Sciatic nerve (tissue), 2 donors: ENCODE results near the gene SPTLC2. TPM values are rescaled to one million over a fixed set of nuclear protein-coding genes. Genes with fewer than 3 reads are reported as not detected.
"Not testable (repeated sequence)": the region's sequence is repeated elsewhere in the genome, so short reads cannot be mapped to it uniquely, and the experiment has no call there.

ENCODE experiments used
- ATAC-seq: fragments of 200-7000 bp; cut with Tn5 transposase; one replicate; pipeline ENCODE4 v1.9.1; 2020; ENCODE audit warnings: mild to moderate bottlenecking, moderate library complexity
- DNase-seq: peaks from one replicate; pipeline ENCODE4 v3.0.0-alpha.2; 2020; ENCODE audit warnings: low spot score
- intact Hi-C: fragments of 100-400 bp; cut with DNase I; formaldehyde crosslinking; loops from one replicate; pipeline ENCODE4 v1.14.2; 2022
- total RNA-seq: library from RNA; stranded (reverse); fragmentation: NEBNext Ultra II Directional; extraction: Animal tissue kit (Norgen Biotek cat#: 25700); gene quantifications from one replicate; pipeline ENCODE4 v1.2.1, GENCODE V29; 2021
- donor health status: DM: no; HTN: no; CAD: no.
- donor health status: DM: no; HTN: no; CAD: no.

Gene SPTLC2
- total RNA-seq, result 65.1 TPM

DNA sequence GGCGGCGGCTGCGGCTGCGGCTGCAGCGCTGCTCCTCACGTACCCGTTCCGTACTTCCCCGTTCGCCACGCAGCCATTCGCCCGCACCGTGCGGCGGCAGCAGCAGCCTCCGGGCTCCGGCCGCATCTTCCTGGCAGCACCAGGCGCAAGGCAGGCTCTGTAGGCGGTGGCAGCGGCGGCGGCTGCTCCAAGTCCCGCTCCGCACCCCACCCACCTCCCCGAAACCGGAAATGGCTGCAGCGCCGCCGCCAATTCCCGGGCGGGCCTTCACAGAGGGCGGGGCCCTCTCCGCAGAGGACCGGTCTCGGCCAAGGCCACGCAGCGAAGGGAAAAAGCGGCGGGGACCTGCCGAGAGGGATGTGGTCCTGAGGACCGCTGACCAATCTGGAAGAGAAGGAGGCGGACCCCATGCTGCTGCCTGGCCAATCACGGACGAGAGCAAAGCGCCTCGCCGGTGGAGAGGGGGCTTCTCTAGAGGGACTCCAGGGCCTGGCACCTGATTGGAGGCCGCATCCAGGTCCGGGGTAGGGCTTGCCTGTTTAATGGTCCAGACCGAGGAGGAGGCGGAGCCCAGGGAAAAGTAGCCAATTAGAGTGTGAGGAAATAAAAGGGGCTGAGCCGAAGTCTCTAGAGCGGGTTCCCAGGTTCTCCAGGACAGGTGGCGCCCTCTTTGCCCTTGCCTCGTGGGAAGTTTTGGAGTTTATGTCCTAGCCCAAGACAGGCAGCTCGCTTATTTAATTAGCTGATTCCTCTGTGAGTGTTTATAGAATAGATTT is at the start of gene SPTLC2:
SPTLC2 (minus strand) TSS at position 184 of the 776 bp plus-strand sequence; CDS start at position 126, 58 bp downstream.
- peak; percentile 98 for DNase-seq
- intact Hi-C loops, result no loop called here
- ATAC-seq, result peak; percentile 99

GRCh38 chr14:77663293-77663692 is 46.9 kb upstream of the SPTLC2 start:
- no peak for DNase-seq
- intact Hi-C loops, result no loop called here
- peak; percentile 41 for ATAC-seq

DNA sequence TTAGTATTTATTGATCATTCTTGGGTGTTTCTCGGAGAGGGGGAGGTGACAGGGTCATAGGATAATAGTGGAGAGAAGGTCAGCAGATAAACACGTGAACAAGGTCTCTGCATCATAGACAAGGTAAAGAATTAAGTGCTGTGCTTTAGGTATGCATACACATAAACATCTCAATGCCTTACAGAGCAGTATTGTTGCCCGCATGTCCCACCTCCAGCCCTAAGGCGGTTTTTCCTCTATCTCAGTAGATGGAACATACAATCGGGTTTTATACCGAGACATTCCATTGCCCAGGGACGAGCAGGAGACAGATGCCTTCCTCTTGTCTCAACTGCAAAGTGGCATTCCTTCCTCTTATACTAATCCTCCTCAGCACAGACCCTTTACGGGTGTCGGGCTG is 45.1 kb upstream of the SPTLC2 start:
- ATAC-seq, DNase-seq, intact Hi-C loops: not testable (repeated sequence)

GRCh38 chr14:77660754-77661153 is 44.3 kb upstream of the SPTLC2 start:
- DNase-seq (no peak), ATAC-seq (no peak)
- intact Hi-C loops, result no loop called here

GRCh38 chr14:77659831-77660230 is 43.4 kb upstream of the SPTLC2 start:
- ATAC-seq (peak; percentile 72), DNase-seq (no peak)
- intact Hi-C loops, result no loop called here

DNA sequence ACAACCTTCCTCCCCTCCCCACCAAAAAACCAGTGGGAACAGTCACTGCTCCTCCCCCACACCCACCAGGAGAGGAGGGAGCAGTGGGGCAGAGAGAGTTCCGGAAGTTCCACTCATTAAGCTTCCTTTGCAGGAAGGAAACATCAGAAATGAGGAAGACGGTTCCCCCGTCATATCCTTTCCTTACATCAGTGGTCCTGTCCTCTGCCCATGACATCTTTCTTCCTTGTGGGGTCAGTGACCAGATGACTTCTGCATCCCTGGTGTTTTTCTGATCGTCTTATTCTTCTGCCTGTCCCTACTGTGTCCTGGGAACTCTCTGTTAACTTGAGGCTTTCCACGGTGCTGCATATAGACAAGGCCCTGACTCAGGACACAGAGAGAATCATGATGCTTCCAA is 40.8 kb upstream of the SPTLC2 start:
- intact Hi-C loops, result no loop called here
- DNase-seq (no peak), ATAC-seq (peak; percentile 49)

DNA sequence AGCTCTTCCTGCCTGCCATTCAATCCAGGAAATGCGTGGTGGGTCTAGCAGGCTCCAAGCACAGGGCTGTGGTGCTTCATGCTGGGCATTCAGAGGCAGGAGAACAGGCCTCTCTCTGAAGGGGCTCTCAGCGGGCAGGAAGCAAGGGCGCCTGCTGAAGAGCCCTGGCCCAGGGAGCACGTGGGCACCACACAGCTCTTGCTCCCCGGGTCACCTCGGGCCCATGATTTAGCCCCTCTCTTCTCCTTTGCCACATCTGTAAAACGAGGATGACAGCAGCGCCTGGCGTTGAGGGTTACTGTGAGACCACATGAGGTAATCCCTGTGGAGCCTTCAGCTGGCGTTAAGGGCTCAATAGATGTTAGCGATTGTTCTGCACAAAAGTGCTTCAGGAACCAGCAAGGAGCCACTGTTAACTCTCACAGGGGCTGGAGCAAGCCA is 37.6 kb upstream of the SPTLC2 start:
- DNase-seq (no peak), ATAC-seq (no peak)
- intact Hi-C loops, result no loop called here

DNA sequence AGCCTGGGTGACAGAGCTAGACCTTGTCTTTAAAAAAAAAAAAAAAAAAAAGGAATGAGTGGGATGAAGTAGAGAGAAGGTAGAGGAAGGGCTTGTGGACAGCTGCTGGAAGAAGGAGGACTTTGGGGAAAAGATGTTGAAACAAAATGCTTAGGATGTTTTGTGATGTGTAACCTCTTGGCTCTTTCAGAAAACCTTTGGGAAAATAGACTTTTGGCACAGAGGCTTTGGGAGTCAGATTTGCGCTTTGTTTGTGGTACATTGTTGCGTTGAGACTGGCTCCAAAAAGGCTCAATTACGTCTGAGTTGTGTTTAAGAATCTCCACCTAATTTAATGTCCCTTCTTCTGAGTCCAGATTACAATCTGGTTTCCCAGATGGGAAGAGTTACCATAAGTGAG is 32.9 kb upstream of the SPTLC2 start:
- ATAC-seq, result no peak
- intact Hi-C loops, result no loop called here
- no peak for DNase-seq

DNA sequence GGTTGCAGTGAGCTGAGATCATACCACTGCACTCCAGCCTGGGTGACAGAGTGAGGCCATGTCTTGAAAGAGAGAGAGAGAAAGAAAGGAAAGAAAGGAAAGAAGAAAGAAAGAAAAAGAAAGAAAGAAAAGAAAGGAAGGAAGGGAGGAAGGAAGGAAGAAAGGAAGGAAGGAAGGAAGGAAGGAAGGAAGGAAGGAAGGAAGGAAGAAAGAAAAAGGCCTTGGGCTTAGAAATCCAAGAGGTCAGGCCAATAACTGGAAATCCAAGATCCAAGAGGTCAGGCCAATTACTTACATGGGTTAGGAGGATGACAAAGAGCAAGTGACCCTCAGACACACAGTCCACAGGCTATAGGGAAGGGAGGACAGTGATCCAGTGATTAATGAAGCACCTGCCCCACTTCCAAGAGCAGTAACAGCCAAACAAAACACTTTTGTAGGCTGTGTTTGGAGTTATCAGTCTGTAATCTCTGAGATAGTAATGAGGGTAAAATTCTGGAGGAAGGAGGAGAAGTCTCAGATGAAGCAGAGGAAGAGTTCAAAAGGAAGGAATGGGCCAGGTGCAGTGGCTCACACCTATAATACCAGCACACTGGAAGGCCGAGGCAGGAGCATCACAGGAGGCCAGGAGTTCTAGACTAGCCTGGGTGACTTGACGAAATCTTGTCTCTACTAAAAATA is 32.2 kb upstream of the SPTLC2 start:
- no peak for ATAC-seq
- DNase-seq, result no peak
- intact Hi-C loops, result no loop called here

DNA sequence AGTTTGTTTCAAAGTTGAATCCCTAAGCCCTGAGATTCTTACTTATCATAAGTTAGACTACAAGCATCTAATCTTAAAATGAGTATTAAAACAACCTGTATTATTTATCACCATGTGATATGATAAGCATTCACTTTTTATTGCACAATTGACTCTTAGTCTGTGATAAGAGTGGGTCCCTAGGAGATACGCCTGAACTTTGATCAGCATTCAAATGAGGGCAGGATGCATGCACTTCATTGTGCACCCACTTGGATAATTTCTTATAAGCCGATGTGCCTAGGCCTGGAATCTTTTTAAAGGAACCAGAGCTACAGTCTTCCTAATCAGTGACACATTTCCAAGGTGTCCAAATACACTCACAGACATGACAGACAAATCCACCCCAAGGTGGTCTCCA is 31.4 kb upstream of the SPTLC2 start:
- intact Hi-C loops, result no loop called here
- no peak for DNase-seq
- ATAC-seq, result no peak

DNA sequence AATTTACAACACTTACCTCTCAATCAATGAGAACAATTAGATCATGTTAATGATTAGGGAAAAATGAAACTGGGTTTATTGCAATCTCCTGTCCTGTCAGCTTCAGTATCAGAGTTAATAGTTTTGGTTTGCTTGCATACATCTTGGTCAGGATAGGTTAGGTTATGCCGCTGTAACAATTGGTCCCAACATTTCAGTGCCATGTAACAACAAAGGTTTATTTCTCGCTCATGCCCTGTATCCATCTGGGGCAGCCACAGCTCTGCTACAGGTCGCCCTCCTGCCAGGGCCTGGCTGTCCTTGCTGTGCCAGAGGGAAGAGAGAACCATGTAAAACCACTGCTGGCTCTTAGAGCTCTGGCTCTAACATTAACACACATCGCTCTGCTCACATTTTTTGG is 30.5 kb upstream of the SPTLC2 start:
- intact Hi-C loops, result no loop called here
- no peak for DNase-seq
- no peak for ATAC-seq

DNA sequence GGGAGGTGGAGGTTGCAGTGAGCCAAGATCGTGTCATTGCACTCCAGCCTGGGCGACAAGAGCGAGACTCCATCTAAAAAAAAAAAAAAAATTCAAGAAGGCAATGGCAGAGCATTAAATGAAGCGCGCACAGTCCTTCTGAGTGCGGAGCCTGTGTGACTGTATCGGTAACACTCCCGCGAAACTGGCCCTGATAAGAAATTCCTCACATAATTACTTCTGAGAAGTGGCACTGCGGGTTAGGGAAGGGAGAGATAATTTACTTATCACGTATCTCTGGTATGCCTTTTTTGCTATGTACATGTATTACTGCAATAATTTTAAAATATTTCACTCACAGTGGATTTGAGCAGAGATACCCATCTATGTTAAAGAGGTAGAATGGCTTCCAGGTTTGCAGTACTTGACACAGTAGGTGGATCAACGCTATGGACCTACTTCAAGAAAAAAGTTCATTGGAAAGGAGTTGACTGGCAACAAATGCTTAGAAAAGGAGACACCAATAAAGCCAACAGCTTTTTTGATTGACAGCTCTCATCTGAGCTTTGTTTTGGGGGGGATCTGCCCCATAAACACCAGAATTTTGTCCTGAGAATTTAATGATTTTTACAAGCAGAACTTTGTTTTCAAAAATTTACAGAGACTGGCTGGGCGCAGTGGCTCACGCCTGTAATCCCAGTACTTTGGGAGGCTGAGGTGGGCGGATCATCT is 29.2 kb upstream of the SPTLC2 start:
- no peak for DNase-seq
- no peak for ATAC-seq
- intact Hi-C loops, result no loop called here

DNA sequence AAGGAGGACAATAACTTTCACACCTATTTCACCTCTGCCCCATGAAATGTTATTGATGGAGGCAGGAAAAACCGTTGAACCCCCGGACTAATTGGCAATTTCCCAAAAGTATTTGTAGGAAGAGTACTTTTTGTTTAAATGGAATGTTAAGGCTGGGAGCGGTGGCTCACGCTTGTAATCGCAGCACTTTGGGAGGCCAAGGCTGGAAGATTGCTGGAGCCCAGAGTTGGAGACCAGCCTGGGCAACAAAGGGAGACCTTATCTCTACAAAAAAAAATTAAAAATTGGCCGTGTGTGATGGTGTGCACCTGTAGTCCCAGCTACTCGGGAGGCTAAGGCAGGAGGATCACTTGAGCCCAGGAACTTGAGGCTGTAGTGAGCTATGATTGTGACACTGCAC is 26.0 kb upstream of the SPTLC2 start:
- ATAC-seq, result no peak
- DNase-seq, result no peak
- intact Hi-C loops, result no loop called here

DNA sequence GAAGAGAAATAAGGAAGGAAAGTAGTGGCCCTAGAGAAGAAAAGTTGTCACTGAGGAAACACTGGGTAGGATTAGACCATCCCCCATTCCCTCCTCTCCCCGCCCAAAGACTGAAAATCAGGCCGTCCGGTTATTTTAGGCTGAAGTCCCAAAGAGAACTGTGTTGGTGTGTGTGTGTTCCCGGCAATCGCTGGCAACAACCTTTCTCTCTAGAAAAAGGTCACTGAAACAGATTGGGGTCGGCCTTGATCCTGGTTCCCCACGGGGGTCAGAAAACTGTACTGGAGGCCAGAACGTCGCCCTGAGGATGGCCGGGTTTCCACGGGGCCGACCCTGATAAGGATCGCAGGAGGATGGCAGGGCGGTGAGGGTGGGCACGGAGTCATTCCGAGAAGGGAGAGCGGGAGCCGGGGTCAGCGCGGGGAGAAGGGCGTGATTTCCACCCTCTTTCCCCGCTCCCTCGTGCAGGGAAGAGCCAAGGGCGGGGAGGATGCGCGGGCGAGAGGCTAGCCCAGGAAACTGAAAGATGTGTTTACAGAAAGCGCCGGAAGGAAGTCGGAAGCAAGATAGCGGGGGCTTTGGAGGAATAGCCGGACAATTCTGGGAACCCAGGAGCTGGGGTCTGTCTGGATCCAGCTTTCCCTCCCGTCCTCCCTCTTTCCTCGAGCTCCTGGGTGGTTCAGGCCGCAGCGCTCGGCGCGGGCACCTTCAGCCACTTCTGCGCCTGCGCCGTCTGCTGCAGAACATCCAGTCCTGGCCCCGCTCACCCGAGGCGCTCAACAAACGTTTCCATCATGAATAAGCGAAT is 25.3 kb upstream of the SPTLC2 start:
- peak; percentile 86 for DNase-seq
- peak; percentile 96 for ATAC-seq
- intact Hi-C loops, result no loop called here

- DNase-seq, result no peak
Observed at GRCh38 chr14:77640756-77641533, 24.5 kb upstream of the SPTLC2 start.

GRCh38 chr14:77638771-77639171 is 22.3 kb upstream of the SPTLC2 start:
- intact Hi-C loops, result no loop called here
- ATAC-seq (no peak), DNase-seq (no peak)

More at GRCh38 chr14:77640756-77641533, 24.5 kb upstream of the SPTLC2 start:
- intact Hi-C loops, result no loop called here
- no peak for ATAC-seq

- ATAC-seq, DNase-seq, intact Hi-C loops: not testable (repeated sequence)
Observed at GRCh38 chr14:77635869-77636268, 19.4 kb upstream of the SPTLC2 start.

DNA sequence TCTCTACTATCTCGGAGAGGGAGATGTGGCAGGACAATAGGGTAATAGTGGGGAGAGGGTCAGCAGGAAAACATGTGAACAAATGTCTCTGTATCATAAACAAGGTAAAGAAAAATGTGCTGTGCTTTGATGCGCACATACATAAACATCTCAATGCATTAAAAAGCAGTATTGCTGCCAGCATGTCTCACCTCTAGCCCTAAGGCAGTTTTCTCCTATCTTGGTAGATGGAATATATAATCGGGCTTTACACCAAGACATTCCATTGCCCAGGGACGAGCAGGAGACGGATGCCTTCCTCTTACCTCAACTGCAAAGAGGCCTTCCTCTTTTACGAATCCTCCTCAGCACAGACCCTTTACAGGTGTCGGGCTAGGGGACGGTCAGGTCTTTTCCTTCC is 19.0 kb upstream of the SPTLC2 start:
- ATAC-seq, intact Hi-C loops, DNase-seq: not testable (repeated sequence)
